ENCODE results near the gene PRKAR1B.

DNA sequence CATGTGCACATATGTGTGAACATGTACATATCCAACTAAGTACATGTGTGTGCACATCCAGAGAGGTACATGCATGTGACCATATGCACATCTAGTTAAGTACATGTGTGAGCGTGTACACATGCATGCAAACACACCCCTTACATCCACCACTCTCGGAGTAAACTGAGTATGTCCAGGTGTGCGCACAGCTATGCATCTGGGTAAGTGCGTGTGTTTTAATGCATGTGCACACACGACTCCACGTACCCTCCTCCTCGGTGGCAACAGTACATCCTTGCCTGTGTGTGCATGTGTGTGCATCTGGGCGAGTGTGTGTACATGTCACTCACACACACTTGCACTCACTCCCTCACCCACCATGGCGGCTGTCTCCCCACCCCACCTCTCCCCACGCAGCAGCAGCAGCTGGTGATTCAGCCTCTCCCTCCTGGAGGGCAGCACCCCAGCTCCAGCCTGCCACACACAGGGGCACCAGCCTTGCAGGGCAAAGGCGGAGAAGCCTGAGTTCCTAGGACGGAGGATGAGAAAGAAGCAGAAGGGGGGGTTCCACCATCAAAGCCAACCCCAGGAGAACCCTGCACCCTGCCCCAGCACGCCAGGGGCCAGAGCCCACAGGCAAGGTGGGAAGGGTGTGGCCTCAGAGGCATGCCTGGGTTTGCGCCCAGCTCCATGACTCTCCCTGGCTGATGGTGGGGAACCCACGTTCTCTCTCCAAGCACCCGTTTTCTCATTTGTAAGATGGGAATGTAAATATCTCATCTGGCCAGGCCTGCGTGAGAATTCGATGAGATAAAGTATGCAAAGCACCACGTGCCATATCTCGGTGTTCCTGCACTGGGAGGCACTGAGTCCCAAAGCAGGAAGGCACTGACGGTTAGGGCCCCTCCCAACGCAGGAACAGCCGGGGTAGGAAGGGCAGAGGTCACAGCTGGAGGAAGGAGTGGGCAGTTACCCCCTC, 28.3 kb downstream of the PRKAR1B start:
- TF ChIP-seq, protein P1, sequence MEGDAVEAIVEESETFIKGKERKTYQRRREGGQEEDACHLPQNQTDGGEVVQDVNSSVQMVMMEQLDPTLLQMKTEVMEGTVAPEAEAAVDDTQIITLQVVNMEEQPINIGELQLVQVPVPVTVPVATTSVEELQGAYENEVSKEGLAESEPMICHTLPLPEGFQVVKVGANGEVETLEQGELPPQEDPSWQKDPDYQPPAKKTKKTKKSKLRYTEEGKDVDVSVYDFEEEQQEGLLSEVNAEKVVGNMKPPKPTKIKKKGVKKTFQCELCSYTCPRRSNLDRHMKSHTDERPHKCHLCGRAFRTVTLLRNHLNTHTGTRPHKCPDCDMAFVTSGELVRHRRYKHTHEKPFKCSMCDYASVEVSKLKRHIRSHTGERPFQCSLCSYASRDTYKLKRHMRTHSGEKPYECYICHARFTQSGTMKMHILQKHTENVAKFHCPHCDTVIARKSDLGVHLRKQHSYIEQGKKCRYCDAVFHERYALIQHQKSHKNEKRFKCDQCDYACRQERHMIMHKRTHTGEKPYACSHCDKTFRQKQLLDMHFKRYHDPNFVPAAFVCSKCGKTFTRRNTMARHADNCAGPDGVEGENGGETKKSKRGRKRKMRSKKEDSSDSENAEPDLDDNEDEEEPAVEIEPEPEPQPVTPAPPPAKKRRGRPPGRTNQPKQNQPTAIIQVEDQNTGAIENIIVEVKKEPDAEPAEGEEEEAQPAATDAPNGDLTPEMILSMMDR (IDR thresholded peaks at IDR 0.05): no peak
- no peak for TF ChIP-seq EZH2 (IDR thresholded peaks at IDR 0.05; ENCODE audit: borderline replicate concordance, insufficient read depth, low read depth, low read length, poor library complexity, severe bottlenecking)

All from B cell (primary cell).